ENCODE data around the gene TECPR1. TPM values are rescaled to one million over a fixed set of nuclear protein-coding genes. Genes with fewer than 3 reads are reported as not detected.

Gene TECPR1
- total RNA-seq, 2 donors from 2014 or later: 41.6 to 53.8 TPM

DNA sequence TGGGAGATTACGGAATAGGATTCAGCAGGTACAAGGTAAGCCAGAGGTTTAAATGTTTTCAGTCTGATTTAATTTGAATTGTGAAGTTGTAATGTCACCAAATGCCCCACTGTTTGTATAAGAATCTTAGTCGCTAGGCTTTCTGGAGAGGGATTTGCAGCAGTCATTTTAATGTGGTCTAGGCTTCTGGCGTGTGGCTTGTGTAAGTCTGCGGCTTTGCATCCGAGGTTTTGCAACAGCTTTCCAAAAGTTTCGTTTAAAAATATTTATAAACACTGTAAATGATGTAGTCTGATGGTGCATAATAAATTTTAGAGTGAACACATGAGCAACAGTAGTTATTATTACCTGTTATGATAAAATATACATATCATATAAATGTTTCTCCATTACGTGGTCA lies 66.9 kb downstream of the TECPR1 start:
- no peaks in the 10 kb centered on the region for H3K27me3 ChIP-seq (replicated peaks; ENCODE audit: insufficient read depth)
- H3K36me3 ChIP-seq: no peaks in the 10 kb centered on the region
- peak overlapping the region in 1 of 2 donors; percentile 93 for H3K27ac ChIP-seq
- H3K9me3 ChIP-seq: no peaks in the 10 kb centered on the region
- ATAC-seq (ENCODE audit: insufficient number of reproducible peaks, low FRiP score, low read depth): no peak
- peaks cover 11 to 21% of the 10 kb centered on the region in 2 donors for H3K4me1 ChIP-seq (ENCODE audit: control insufficient read depth in 1 of 2, low read depth in 2 of 2)
- TF ChIP-seq, protein P1, sequence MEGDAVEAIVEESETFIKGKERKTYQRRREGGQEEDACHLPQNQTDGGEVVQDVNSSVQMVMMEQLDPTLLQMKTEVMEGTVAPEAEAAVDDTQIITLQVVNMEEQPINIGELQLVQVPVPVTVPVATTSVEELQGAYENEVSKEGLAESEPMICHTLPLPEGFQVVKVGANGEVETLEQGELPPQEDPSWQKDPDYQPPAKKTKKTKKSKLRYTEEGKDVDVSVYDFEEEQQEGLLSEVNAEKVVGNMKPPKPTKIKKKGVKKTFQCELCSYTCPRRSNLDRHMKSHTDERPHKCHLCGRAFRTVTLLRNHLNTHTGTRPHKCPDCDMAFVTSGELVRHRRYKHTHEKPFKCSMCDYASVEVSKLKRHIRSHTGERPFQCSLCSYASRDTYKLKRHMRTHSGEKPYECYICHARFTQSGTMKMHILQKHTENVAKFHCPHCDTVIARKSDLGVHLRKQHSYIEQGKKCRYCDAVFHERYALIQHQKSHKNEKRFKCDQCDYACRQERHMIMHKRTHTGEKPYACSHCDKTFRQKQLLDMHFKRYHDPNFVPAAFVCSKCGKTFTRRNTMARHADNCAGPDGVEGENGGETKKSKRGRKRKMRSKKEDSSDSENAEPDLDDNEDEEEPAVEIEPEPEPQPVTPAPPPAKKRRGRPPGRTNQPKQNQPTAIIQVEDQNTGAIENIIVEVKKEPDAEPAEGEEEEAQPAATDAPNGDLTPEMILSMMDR (IDR thresholded peaks at IDR 0.05): no peak
- H3K4me3 ChIP-seq: no peak overlapping the region
- no peak for DNase-seq (ENCODE audit: low spot score)

DNA sequence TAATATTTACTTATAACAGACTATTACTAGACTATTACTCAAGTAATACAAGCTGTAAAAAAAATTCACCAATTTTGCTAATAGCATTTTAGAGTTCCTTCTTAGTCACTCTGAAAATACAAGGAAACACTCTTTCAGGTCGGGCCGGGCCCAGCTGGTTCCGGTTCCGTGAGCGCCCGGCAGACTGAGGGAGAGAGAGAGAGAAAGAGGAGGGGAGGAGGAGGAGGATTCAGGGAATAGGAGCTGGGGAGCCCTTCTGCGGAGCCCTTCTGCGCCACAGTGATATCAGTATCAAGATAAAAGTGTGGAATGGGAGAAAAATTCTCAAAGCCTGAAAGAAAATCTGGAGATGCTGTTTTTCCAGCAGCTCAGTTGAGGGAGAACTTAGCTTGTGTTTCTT lies 71.3 kb downstream of the TECPR1 start:
- no peaks in the 10 kb centered on the region for H3K27me3 ChIP-seq (replicated peaks; ENCODE audit: insufficient read depth)
- H3K36me3 ChIP-seq: no peaks in the 10 kb centered on the region
- peak overlapping the region in 1 of 2 donors; percentile 50 for H3K27ac ChIP-seq
- H3K9me3 ChIP-seq: no peaks in the 10 kb centered on the region
- no peak overlapping the region for H3K4me3 ChIP-seq
- TF ChIP-seq, protein P1 (IDR thresholded peaks at IDR 0.05): no peak
- ATAC-seq (ENCODE audit: insufficient number of reproducible peaks, low FRiP score, low read depth) (no peak), DNase-seq (ENCODE audit: low spot score) (no peak)
- H3K4me1 ChIP-seq (ENCODE audit: control insufficient read depth in 1 of 2, low read depth in 2 of 2): peaks cover 0 to under 1% of the 10 kb centered on the region in 2 donors

DNA sequence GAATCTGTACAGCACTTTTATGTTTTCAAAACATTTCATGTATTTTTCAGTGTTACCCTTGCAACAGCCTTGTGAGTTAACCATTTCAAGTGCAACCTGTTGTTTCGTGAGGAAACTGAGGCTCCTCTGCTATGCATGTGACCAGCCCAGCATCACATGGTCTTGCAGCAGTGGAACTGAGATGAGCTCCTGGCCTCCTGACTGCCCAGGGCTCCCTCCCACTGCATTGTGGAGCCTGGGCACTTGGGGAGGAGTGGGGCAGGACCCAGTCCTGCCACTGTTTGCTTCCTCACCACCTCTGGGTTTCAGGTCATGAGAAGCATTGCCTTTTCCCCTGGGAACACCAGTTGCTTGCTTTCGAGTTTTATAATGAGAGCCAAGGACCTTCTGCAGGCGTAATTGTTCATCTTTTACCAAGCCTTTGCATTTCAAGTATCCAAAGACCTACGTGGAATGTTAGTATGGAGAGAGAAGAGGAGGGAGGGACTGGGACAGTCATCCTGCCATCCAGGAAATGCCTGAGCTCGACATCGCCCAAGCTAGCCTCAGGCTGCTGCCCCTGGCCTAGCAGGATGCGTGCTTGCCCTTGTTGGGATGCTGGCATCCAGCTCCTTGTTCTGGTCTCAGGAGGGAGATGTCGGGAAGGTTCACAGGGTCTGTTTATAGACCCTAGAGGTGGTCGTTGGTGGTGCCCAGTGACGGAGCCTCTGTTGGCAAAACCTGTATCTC lies 73.1 kb downstream of the TECPR1 start:
- peaks cover 6% of the 10 kb centered on the region for H3K36me3 ChIP-seq
- H3K4me1 ChIP-seq (ENCODE audit: control insufficient read depth in 1 of 2, low read depth in 2 of 2): no peaks in the 10 kb centered on the region
- no peak for DNase-seq (ENCODE audit: low spot score)
- no peaks in the 10 kb centered on the region for H3K27me3 ChIP-seq (replicated peaks; ENCODE audit: insufficient read depth)
- no peaks in the 10 kb centered on the region for H3K9me3 ChIP-seq
- H3K27ac ChIP-seq: no peak overlapping the region
- TF ChIP-seq, protein P1 (IDR thresholded peaks at IDR 0.05): no peak
- H3K4me3 ChIP-seq: no peak overlapping the region
- ATAC-seq (ENCODE audit: insufficient number of reproducible peaks, low FRiP score, low read depth): no peak

DNA sequence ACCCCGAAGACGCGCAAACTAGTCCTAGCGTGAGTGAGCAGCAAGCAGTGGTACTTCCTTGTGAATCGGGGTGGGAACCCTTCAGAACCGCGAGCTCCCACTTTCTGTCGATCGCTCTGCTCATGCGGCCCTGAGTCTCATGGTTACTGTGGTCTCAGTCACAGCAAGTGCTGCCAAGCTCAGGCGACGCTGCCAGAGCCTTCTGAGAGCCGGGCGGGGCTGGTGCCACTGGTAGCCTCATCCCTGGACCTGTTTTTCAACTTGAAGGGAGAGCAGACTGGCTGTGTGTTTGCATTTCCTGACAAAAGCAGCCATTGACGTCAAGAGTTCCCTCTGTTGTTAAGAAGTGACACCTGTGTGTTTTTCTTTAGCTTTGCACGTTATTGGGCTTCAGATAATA lies 73.7 kb downstream of the TECPR1 start:
- DNase-seq (ENCODE audit: low spot score): no peak
- Histone ChIP-seq H3K4me3 (no peak overlapping the region), H3K36me3 (peaks cover 6% of the 10 kb centered on the region), H3K4me1 (ENCODE audit: control insufficient read depth in 1 of 2, low read depth in 2 of 2) (no peaks in the 10 kb centered on the region), H3K27me3 (replicated peaks; ENCODE audit: insufficient read depth) (no peaks in the 10 kb centered on the region), H3K27ac (no peak overlapping the region), H3K9me3 (no peaks in the 10 kb centered on the region)
- ATAC-seq (ENCODE audit: insufficient number of reproducible peaks, low FRiP score, low read depth): no peak
- TF ChIP-seq, protein P1 (IDR thresholded peaks at IDR 0.05): no peak

DNA sequence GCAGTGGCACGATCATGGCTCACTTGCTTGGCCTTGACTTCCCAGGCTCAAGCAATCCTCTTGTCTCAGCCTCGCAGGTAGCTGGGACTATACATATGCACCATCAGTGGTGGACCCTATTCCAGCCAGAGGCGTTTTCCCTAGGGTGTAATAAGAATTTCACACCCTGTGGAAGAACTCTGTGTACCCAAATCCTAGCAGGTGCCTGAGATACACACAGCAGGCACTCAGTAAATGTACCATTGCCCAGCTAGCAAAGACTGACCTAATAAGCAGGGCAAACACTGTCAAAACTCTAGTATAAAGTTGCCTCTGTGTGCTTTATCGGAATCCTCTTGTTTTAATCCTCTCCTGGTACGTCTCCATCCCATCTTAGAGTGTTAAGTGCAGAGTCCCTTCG lies 74.5 kb downstream of the TECPR1 start:
- Histone ChIP-seq H3K36me3 (peaks cover 6% of the 10 kb centered on the region), H3K4me3 (no peak overlapping the region), H3K9me3 (no peaks in the 10 kb centered on the region), H3K27ac (no peak overlapping the region), H3K4me1 (ENCODE audit: control insufficient read depth in 1 of 2, low read depth in 2 of 2) (no peaks in the 10 kb centered on the region), H3K27me3 (replicated peaks; ENCODE audit: insufficient read depth) (no peaks in the 10 kb centered on the region)
- TF ChIP-seq, protein P1 (IDR thresholded peaks at IDR 0.05): no peak
- DNase-seq (ENCODE audit: low spot score) (no peak), ATAC-seq (ENCODE audit: insufficient number of reproducible peaks, low FRiP score, low read depth) (no peak)
